SK-N-SH treated with all-trans-retinoic acid at 6 μM for 48 hours (cell line): ENCODE measurements around the gene CACNB3.

Experiments used
- BACH2 ChIP-seq: fragments of 250-450 bp; sonication (Bioruptor Pico); IDR thresholded peaks from 2 replicates; pipeline ENCODE4 v1.9.0; 2021; ENCODE audit warnings: mild to moderate bottlenecking, borderline replicate concordance
- CREB5 ChIP-seq: fragments of 250-450 bp; sonication (Bioruptor Pico); IDR thresholded peaks from 2 replicates; pipeline ENCODE4 v1.5.1; 2020; ENCODE audit warnings: low read depth, mild to moderate bottlenecking, moderate library complexity
- PATZ1 ChIP-seq: fragments of 250-450 bp; sonication (Bioruptor Pico); IDR thresholded peaks from 2 replicates; pipeline ENCODE4 v1.8.0; 2020; ENCODE audit warnings: mild to moderate bottlenecking, moderate library complexity, borderline replicate concordance
- RARB ChIP-seq: fragments of 250-450 bp; sonication (Bioruptor Pico); IDR thresholded peaks from 2 replicates; pipeline ENCODE4 v1.8.0; 2021; ENCODE audit warnings: mild to moderate bottlenecking, moderate library complexity
- SNAI2 ChIP-seq: fragments of 250-450 bp; sonication (Bioruptor Pico); IDR thresholded peaks from 2 replicates; pipeline ENCODE4 v1.5.0; 2020; ENCODE audit warnings: mild to moderate bottlenecking, moderate library complexity
- TOX ChIP-seq: fragments of 250-450 bp; sonication (Bioruptor Pico); IDR thresholded peaks from 2 replicates; pipeline ENCODE4 v1.8.0; 2021; ENCODE audit warnings: mild to moderate bottlenecking, moderate library complexity, borderline replicate concordance
- ZFP3 ChIP-seq: fragments of 250-450 bp; sonication (Bioruptor Pico); IDR thresholded peaks from 2 replicates; pipeline ENCODE4 v1.5.0; 2020; ENCODE audit warnings: mild to moderate bottlenecking, moderate library complexity

- no peak for TF ChIP-seq PATZ1 (CRISPR knock-in tag)
- TF ChIP-seq CREB5 (CRISPR knock-in tag), result no peak
- TF ChIP-seq BACH2 (CRISPR knock-in tag), result no peak
- no peak for TF ChIP-seq SNAI2
- no peak for TF ChIP-seq RARB (CRISPR knock-in tag)
- TF ChIP-seq ZFP3 (CRISPR knock-in tag), result no peak
- no peak for TF ChIP-seq TOX (CRISPR knock-in tag)
Measured at GRCh38 chr12:48814262-48815125, 3.8 kb upstream of the CACNB3 start.
